Ovary (tissue), 9 donors: ENCODE data around the gene LSS. TPM values are rescaled to one million over a fixed set of nuclear protein-coding genes. Genes with fewer than 3 reads are reported as not detected.

Experiments used
- DNase-seq, 5 donors: peaks; one replicate each; pipeline ENCODE4 v3.0.0-alpha.2; 2019 to 2020
- H3K27ac ChIP-seq, 2 donors: fragments of 200-600 bp; one replicate each; pipeline versions ENCODE4 v1.5.1 to v1.8.0; 2019 to 2022
- H3K27me3 ChIP-seq: fragments of 200-600 bp; one replicate; pipeline ENCODE4 v1.8.0; 2022
- H3K36me3 ChIP-seq: fragments of 200-600 bp; sonication (generic); one replicate; pipeline ENCODE4 v1.5.1; 2019
- H3K4me1 ChIP-seq: one replicate; pipeline ENCODE4 v1.8.1; 2013; ENCODE audit warnings: mild to moderate bottlenecking, moderate library complexity; ENCODE audit not compliant: insufficient read depth
- H3K4me3 ChIP-seq: fragments of 200-600 bp; sonication (generic); one replicate; pipeline ENCODE4 v1.5.1; 2017
- H3K9me3 ChIP-seq, 2 donors: fragments of 200-600 bp in 1 of 2; sonication (generic) in 1 of 2; one replicate each; pipeline versions ENCODE4 v1.5.1 to v1.8.1; 2013 to 2019; ENCODE audit warnings: mild to moderate bottlenecking in 1 of 2, moderate library complexity in 1 of 2
- EP300 ChIP-seq: sonication (generic); formaldehyde crosslinking; IDR thresholded peaks from one replicate; pipeline ENCODE4 v1.6.1; 2017; ENCODE audit warnings: antibody characterized with exemption
- POLR2A ChIP-seq: fragments of 450-650 bp; IDR thresholded peaks from one replicate; pipeline ENCODE4 v1.6.1; 2017; ENCODE audit warnings: antibody characterized with exemption, mild to moderate bottlenecking, moderate library complexity
- WGBS, 3 donors: extraction: QIAGEN DNeasy Blood & Tissue Kit in 1 of 3; methylation state at CpG; one replicate each; pipeline versions ENCODE4 v1.1.5 to v1.1.7; 2013 to 2017; 5-methylcytosine and 5-hydroxymethylcytosine counted together
- intact Hi-C, 4 donors: fragments of 100-400 bp; cut with DNase I; formaldehyde crosslinking; loops; one replicate each; pipeline versions ENCODE4 v1.11.0 to v1.15.1; 2022 to 2023
- polyA plus RNA-seq, 2 donors: library from polyadenylated mRNA; stranded (reverse); fragments of 200-250 nt in 1 of 2; fragments of 350-450 nt in 1 of 2; fragmentation: Illumina TruSeq in 1 of 2; extraction: RNeasy Lipid Tissue Mini Kit (QIAGEN cat#74804) in 1 of 2; gene quantifications; one replicate each; pipeline ENCODE4 v1.2.3, GENCODE V29; 2013 to 2014
- total RNA-seq, 7 donors: library from RNA; depleted of rRNA in 2 of 7; stranded (reverse); fragments of >200 nt in 2 of 7; fragmentation: NEBNext Ultra II Directional in 3 of 7; extraction: Animal tissue kit (Norgen Biotek cat#: 25700) in 3 of 7; gene quantifications; one replicate each; pipeline versions ENCODE4 v1.1.0 to v1.2.4, GENCODE V29; 2016 to 2023
- TF ChIP-seq, protein P1 (sequence below), 3 donors: fragments of 450-650 bp in 2 of 3; fragments of 200-600 bp in 1 of 3; IDR thresholded peaks; one replicate each; pipeline versions ENCODE4 v1.5.1 to v1.8.0; 2016 to 2022; ENCODE audit warnings: antibody characterized with exemption in 3 of 3, mild to moderate bottlenecking in 1 of 3
- donor health status: DM: no; HTN: no; CAD: no; lungs with moderate emphysema.
- donor health status: DM: no; HTN: no; CAD: no.
- donor health status: Bipolar disorder and iron deficiency.
- donor health status: DM: yes; HTN: yes; CAD: no.
- donor health status: DM: no; HTN: no; CAD: no.
- donor health status: DM: yes; HTN: yes; CAD: no.

The LSS gene
- total and polyA plus RNA-seq, 9 donors: 19.8 to 201 (median 76.0) TPM

GRCh38 chr21:46145159-46145839, 83.3 kb downstream of the LSS start:
- peak; percentile 19 to 47 (median 45) for DNase-seq
- no peak for TF ChIP-seq POLR2A
- TF ChIP-seq, protein P1, sequence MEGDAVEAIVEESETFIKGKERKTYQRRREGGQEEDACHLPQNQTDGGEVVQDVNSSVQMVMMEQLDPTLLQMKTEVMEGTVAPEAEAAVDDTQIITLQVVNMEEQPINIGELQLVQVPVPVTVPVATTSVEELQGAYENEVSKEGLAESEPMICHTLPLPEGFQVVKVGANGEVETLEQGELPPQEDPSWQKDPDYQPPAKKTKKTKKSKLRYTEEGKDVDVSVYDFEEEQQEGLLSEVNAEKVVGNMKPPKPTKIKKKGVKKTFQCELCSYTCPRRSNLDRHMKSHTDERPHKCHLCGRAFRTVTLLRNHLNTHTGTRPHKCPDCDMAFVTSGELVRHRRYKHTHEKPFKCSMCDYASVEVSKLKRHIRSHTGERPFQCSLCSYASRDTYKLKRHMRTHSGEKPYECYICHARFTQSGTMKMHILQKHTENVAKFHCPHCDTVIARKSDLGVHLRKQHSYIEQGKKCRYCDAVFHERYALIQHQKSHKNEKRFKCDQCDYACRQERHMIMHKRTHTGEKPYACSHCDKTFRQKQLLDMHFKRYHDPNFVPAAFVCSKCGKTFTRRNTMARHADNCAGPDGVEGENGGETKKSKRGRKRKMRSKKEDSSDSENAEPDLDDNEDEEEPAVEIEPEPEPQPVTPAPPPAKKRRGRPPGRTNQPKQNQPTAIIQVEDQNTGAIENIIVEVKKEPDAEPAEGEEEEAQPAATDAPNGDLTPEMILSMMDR (IDR thresholded peaks at IDR 0.05): no peak
- TF ChIP-seq EP300: no peak
- no peak overlapping the region for H3K27ac ChIP-seq
- no peaks in the 10 kb centered on the region for H3K9me3 ChIP-seq
- H3K4me1 ChIP-seq: peaks cover 7% of the 10 kb centered on the region
- WGBS, 3 donors: 92 to 94% (median 93%) methylated on average over 36 to 51 of the region's 51 CpGs
- no peak overlapping the region for H3K4me3 ChIP-seq
- no peaks in the 10 kb centered on the region for H3K36me3 ChIP-seq
- intact Hi-C loops: no loop called here
- no peaks in the 10 kb centered on the region for H3K27me3 ChIP-seq

- H3K4me1 ChIP-seq: peaks cover 7% of the 10 kb centered on the region
- H3K36me3 ChIP-seq: no peaks in the 10 kb centered on the region
- H3K9me3 ChIP-seq: no peaks in the 10 kb centered on the region
- intact Hi-C loops: loop anchor here in 1 of 4 donors (5.0 kb wide), 1 partner anchor 73 kb away; no protein-coding TSS in a partner anchor
- no peak overlapping the region for H3K27ac ChIP-seq
- DNase-seq: peak in 3 of 5 donors; percentile 17 to 34 (median 22)
- H3K27me3 ChIP-seq: no peaks in the 10 kb centered on the region
- no peak for TF ChIP-seq POLR2A
- no peak for TF ChIP-seq EP300
- TF ChIP-seq, protein P1 (IDR thresholded peaks at IDR 0.05): no peak
- WGBS, 3 donors: 11 to 36% (median 23%) methylated on average over 3 to 4 of the region's 4 CpGs
- H3K4me3 ChIP-seq: no peak overlapping the region
Measured at GRCh38 chr21:46144464-46145070, 84.0 kb downstream of the LSS start.

DNA sequence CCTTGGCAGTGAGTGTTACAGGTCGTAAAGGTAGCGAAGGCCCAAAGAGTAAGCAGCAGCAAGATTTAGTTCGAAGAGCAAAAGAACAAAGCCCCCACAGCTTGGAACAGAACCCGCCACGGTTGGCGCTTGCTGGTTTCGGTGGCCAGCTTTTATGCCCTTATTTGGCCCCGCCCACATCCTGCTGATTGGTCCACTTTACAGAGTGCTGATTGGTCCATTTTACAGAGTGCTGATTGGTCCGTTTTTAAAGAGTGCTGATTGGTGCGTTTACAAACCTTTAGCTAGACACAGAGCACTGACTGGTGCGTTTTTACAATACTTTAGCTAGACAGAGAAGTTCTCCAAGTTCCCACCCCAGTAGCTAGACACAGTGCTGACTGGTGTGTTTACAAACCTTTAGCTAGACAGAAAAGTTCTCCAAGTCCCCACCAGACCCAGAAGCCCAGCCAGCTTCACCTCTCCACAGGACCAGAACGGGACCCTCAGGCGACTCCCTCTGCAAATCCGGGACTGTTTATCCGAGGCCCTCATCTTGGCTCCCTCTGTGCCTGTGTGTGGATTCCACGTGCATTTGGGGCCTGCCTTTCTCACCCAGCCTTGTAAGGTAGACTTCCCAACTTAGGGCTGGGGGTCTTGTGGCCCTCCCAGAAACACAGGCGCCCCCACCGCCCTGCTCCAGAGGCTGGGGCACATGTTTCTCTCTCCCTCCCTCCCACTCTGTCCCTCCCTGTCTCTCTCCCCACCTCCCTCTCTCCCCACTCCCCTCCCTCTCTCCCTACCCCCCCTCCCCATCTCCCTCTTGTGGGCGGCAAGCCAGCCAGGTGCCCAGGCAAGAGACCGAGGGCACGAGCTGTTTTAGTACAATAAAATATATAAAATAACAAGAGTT, 85.7 kb downstream of the LSS start:
- peaks cover 7% of the 10 kb centered on the region for H3K4me1 ChIP-seq
- no peak overlapping the region for H3K27ac ChIP-seq
- intact Hi-C loops: loop anchor here in 1 of 4 donors (5.0 kb wide), 1 partner anchor 74 kb away; no protein-coding TSS in a partner anchor
- TF ChIP-seq POLR2A (no peak), EP300 (no peak)
- TF ChIP-seq, protein P1 (IDR thresholded peaks at IDR 0.05): no peak
- 78 to 85% (median 80%) methylated on average over 21 of the region's 21 CpGs for WGBS, 3 donors
- H3K4me3 ChIP-seq: no peak overlapping the region
- DNase-seq: peak in 4 of 5 donors; percentile 21 to 44 (median 40)
- H3K27me3 ChIP-seq: no peaks in the 10 kb centered on the region
- H3K36me3 ChIP-seq: no peaks in the 10 kb centered on the region
- no peaks in the 10 kb centered on the region for H3K9me3 ChIP-seq
